GM23338 (cell line): ENCODE measurements around the gene IRF6. TPM values are rescaled to one million over a fixed set of nuclear protein-coding genes. Genes with fewer than 3 reads are reported as not detected.

Experiments
- ATAC-seq: fragments of 200-7000 bp; cut with Tn5 transposase; 3 replicates; pipeline ENCODE4 v1.9.1; 2020
- DNase-seq: peaks from one replicate; pipeline ENCODE4 v3.0.0-alpha.2; 2015; ENCODE audit warnings: low spot score
- H2AFZ ChIP-seq: fragments of 200-600 bp; sonication (generic); 2 replicates; pipeline ENCODE4 v1.8.0; 2016; ENCODE audit warnings: antibody characterized with exemption, mild to moderate bottlenecking, moderate library complexity
- H3F3A ChIP-seq: fragments of 200-600 bp; sonication (generic); replicated peaks from 2 replicates; pipeline ENCODE4 v1.8.0; 2017; ENCODE audit warnings: antibody characterized with exemption, mixed run types, low read depth
- H3K27ac ChIP-seq: fragments of 200-600 bp; sonication (generic); 2 replicates; pipeline ENCODE4 v1.6.1; 2016; ENCODE audit warnings: low read depth
- H3K27me3 ChIP-seq: fragments of 200-600 bp; sonication (generic); 2 replicates; pipeline ENCODE4 v1.8.0; 2016; ENCODE audit warnings: mild to moderate bottlenecking, mixed run types, moderate library complexity; ENCODE audit not compliant: insufficient read depth
- H3K36me3 ChIP-seq: fragments of 200-600 bp; sonication (generic); 2 replicates; pipeline ENCODE4 v1.8.0; 2016; ENCODE audit warnings: mild to moderate bottlenecking; ENCODE audit not compliant: insufficient read depth
- H3K4me1 ChIP-seq: fragments of 200-600 bp; sonication (generic); 2 replicates; pipeline ENCODE4 v1.8.0; 2016; ENCODE audit warnings: mild to moderate bottlenecking, moderate library complexity; ENCODE audit not compliant: insufficient read depth
- H3K4me2 ChIP-seq: fragments of 200-600 bp; sonication (generic); 2 replicates; pipeline ENCODE4 v1.7.1; 2017; ENCODE audit warnings: mixed run types
- H3K4me3 ChIP-seq: fragments of 200-600 bp; sonication (generic); 2 replicates; pipeline ENCODE4 v1.6.1; 2016; ENCODE audit warnings: mixed run types
- H3K79me2 ChIP-seq: fragments of 200-600 bp; sonication (generic); replicated peaks from 2 replicates; pipeline ENCODE4 v1.8.0; 2017; ENCODE audit warnings: mild to moderate bottlenecking; ENCODE audit not compliant: insufficient read depth
- H3K9me2 ChIP-seq: fragments of 200-600 bp; sonication (generic); 2 replicates; pipeline ENCODE4 v1.8.0; 2017; ENCODE audit not compliant: insufficient read depth
- H4K20me1 ChIP-seq: fragments of 200-600 bp; sonication (generic); replicated peaks from 2 replicates; pipeline ENCODE4 v1.8.0; 2017; ENCODE audit warnings: mild to moderate bottlenecking; ENCODE audit not compliant: insufficient read depth
- H3K27ac Mint-ChIP-seq: 2 replicates; pipeline ENCODE4 v1.8.0; 2020; ENCODE audit warnings: inconsistent platforms, mild to moderate bottlenecking, moderate library complexity, mixed read lengths
- H3K27me3 Mint-ChIP-seq: 3 replicates; pipeline ENCODE4 v1.8.0; 2022; ENCODE audit warnings: low read depth, mild to moderate bottlenecking, moderate library complexity, mixed read lengths, inconsistent platforms; ENCODE audit not compliant: insufficient read depth, poor library complexity
- H3K36me3 Mint-ChIP-seq: 3 replicates; pipeline ENCODE4 v1.8.0; 2021; ENCODE audit warnings: low read depth, mild to moderate bottlenecking, inconsistent platforms, moderate library complexity, mixed read lengths
- H3K4me1 Mint-ChIP-seq: 3 replicates; pipeline ENCODE4 v1.8.0; 2020; ENCODE audit warnings: mild to moderate bottlenecking, inconsistent platforms, mixed read lengths
- H3K4me3 Mint-ChIP-seq: 3 replicates; pipeline ENCODE4 v1.8.0; 2021; ENCODE audit warnings: moderate library complexity, mild to moderate bottlenecking, inconsistent platforms, mixed read lengths
- H3K9me3 Mint-ChIP-seq: 3 replicates; pipeline ENCODE4 v1.8.0; 2020; ENCODE audit warnings: moderate library complexity, mild to moderate bottlenecking, inconsistent platforms, mixed read lengths
- CREB1 ChIP-seq: fragments of 250-450 bp; sonication (Bioruptor Pico); IDR thresholded peaks from 2 replicates; pipeline ENCODE4 v1.5.0; 2020; ENCODE audit warnings: low read depth, mild to moderate bottlenecking, moderate library complexity
- EZH2 ChIP-seq: fragments of 200-600 bp; sonication (generic); IDR thresholded peaks from one replicate; pipeline ENCODE4 v1.8.0; 2017; ENCODE audit warnings: antibody characterized with exemption, mild to moderate bottlenecking, low read depth; ENCODE audit not compliant: unreplicated experiment
- EZH2phosphoT487 ChIP-seq: fragments of 200-600 bp; sonication (generic); IDR thresholded peaks from one replicate; pipeline ENCODE4 v1.8.1; 2018; ENCODE audit warnings: antibody characterized with exemption; ENCODE audit not compliant: unreplicated experiment
- JUNB ChIP-seq: IDR thresholded peaks from one replicate; pipeline ENCODE4 v1.6.1; 2016; ENCODE audit warnings: antibody characterized with exemption; ENCODE audit not compliant: unreplicated experiment
- NANOG ChIP-seq: IDR thresholded peaks from 2 replicates; pipeline ENCODE4 v1.6.1; 2016; ENCODE audit warnings: antibody characterized with exemption, borderline replicate concordance
- POLR2AphosphoS5 ChIP-seq: IDR thresholded peaks from 2 replicates; pipeline ENCODE4 v1.6.1; 2016; ENCODE audit warnings: antibody characterized with exemption, low read depth
- STAT1 ChIP-seq: IDR thresholded peaks from one replicate; pipeline ENCODE4 v1.6.1; 2016; ENCODE audit warnings: antibody characterized with exemption; ENCODE audit not compliant: unreplicated experiment
- ZNF114 ChIP-seq: fragments of 250-450 bp; sonication (Bioruptor Pico); IDR thresholded peaks from 2 replicates; pipeline ENCODE4 v1.5.0; 2020; ENCODE audit warnings: mild to moderate bottlenecking, moderate library complexity
- ZNF331 ChIP-seq: fragments of 250-450 bp; sonication (Bioruptor Pico); IDR thresholded peaks from 2 replicates; pipeline ENCODE4 v1.5.0; 2020; ENCODE audit warnings: low read depth, mild to moderate bottlenecking, moderate library complexity
- polyA plus RNA-seq: library from polyadenylated mRNA; unstranded; fragments of >200 nt; fragmentation: Nextera tagmentation; extraction: Ambion mirVana; gene quantifications from 2 replicates; pipeline ENCODE4 v1.2.1, GENCODE V29; 2016
- total RNA-seq: library from RNA; depleted of rRNA; stranded (reverse); fragments of >200 nt; shearing (Covaris generic); gene quantifications from 2 replicates; pipeline ENCODE4 v1.2.3, GENCODE V29; 2014
- TF ChIP-seq, protein P1 (sequence below): fragments of 250-450 bp; sonication (Bioruptor Pico); IDR thresholded peaks from 2 replicates; pipeline ENCODE4 v1.5.0; 2020; ENCODE audit warnings: mild to moderate bottlenecking, moderate library complexity
- TF ChIP-seq, protein P2 (sequence below): IDR thresholded peaks from one replicate; pipeline ENCODE4 v1.6.1; 2018; ENCODE audit warnings: antibody characterized with exemption; ENCODE audit not compliant: unreplicated experiment
- TF ChIP-seq, protein P3 (sequence below), 2 experiments: fragments of 200-600 bp in 1 of 2; sonication (generic) in 1 of 2; conservative IDR thresholded peaks; 2 replicates each; pipeline versions ENCODE4 v1.5.1 to v1.6.1; 2016 to 2017; ENCODE audit warnings: antibody characterized with exemption in 2 of 2, low read depth in 2 of 2, mild to moderate bottlenecking in 2 of 2, moderate library complexity in 1 of 2
- TF ChIP-seq, protein P4 (sequence below): IDR thresholded peaks from 2 replicates; pipeline ENCODE4 v1.6.1; 2016; ENCODE audit warnings: antibody characterized with exemption

The IRF6 gene
- total and polyA plus RNA-seq, 2 experiments from 2014 or later: 4.6 to 11.7 TPM

DNA sequence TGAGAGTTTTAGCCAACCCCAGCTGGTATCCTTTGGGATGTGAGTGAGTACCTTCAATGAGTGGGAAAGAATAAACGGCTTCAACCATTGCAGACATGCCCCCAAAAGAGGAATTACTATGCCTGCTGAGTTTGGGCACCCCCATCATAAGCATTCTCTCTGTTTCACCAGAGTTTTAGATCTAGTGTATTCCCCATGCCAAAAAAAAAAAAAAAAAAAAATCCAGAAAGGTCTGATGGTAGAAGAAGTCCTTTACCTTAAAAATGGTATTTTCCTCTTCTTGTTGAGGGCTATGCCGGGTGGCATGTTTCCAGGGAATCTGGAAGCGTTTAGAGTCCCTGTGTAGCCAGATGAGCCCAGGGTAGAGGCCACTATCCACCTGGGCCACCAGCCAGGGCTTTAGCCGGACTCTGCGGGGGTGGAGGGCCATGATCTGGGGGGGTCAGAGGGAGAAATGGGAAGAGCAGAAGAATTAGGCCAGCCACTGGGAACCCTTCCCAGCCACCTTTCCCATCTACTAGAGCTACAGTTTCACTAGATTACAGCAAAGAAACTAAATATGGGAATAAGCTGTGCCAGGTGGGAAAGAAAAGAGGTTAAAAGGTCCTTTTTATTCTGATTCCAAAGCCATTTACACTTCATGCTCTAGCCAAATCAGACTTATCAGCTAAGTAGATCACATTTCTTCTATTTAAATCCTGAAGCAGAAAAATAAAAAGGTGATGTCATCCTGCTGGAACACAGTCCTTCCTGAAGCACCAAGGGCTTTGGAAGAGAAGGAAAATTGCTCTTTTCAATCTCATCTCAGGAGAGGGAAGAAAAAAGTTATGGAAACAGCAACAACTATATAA, 4.7 kb downstream of the IRF6 start:
- TF ChIP-seq, protein P1, sequence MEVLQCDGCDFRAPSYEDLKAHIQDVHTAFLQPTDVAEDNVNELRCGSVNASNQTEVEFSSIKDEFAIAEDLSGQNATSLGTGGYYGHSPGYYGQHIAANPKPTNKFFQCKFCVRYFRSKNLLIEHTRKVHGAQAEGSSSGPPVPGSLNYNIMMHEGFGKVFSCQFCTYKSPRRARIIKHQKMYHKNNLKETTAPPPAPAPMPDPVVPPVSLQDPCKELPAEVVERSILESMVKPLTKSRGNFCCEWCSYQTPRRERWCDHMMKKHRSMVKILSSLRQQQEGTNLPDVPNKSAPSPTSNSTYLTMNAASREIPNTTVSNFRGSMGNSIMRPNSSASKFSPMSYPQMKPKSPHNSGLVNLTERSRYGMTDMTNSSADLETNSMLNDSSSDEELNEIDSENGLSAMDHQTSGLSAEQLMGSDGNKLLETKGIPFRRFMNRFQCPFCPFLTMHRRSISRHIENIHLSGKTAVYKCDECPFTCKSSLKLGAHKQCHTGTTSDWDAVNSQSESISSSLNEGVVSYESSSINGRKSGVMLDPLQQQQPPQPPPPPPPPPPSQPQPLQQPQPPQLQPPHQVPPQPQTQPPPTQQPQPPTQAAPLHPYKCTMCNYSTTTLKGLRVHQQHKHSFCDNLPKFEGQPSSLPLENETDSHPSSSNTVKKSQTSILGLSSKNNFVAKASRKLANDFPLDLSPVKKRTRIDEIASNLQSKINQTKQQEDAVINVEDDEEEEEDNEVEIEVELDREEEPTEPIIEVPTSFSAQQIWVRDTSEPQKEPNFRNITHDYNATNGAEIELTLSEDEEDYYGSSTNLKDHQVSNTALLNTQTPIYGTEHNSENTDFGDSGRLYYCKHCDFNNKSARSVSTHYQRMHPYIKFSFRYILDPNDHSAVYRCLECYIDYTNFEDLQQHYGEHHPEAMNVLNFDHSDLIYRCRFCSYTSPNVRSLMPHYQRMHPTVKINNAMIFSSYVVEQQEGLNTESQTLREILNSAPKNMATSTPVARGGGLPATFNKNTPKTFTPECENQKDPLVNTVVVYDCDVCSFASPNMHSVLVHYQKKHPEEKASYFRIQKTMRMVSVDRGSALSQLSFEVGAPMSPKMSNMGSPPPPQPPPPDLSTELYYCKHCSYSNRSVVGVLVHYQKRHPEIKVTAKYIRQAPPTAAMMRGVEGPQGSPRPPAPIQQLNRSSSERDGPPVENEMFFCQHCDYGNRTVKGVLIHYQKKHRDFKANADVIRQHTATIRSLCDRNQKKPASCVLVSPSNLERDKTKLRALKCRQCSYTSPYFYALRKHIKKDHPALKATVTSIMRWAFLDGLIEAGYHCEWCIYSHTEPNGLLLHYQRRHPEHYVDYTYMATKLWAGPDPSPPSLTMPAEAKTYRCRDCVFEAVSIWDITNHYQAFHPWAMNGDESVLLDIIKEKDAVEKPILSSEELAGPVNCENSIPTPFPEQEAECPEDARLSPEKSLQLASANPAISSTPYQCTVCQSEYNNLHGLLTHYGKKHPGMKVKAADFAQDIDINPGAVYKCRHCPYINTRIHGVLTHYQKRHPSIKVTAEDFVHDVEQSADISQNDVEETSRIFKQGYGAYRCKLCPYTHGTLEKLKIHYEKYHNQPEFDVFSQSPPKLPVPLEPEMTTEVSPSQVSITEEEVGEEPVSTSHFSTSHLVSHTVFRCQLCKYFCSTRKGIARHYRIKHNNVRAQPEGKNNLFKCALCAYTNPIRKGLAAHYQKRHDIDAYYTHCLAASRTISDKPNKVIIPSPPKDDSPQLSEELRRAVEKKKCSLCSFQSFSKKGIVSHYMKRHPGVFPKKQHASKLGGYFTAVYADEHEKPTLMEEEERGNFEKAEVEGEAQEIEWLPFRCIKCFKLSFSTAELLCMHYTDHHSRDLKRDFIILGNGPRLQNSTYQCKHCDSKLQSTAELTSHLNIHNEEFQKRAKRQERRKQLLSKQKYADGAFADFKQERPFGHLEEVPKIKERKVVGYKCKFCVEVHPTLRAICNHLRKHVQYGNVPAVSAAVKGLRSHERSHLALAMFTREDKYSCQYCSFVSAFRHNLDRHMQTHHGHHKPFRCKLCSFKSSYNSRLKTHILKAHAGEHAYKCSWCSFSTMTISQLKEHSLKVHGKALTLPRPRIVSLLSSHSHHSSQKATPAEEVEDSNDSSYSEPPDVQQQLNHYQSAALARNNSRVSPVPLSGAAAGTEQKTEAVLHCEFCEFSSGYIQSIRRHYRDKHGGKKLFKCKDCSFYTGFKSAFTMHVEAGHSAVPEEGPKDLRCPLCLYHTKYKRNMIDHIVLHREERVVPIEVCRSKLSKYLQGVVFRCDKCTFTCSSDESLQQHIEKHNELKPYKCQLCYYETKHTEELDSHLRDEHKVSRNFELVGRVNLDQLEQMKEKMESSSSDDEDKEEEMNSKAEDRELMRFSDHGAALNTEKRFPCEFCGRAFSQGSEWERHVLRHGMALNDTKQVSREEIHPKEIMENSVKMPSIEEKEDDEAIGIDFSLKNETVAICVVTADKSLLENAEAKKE (CRISPR knock-in tag): no peak
- TF ChIP-seq EZH2phosphoT487 (no peak), POLR2AphosphoS5 (no peak), JUNB (no peak), CREB1 (CRISPR knock-in tag) (no peak), STAT1 (no peak), NANOG (no peak), EZH2 (no peak), ZNF114 (CRISPR knock-in tag) (no peak), ZNF331 (CRISPR knock-in tag) (no peak)
- TF ChIP-seq, protein P2, sequence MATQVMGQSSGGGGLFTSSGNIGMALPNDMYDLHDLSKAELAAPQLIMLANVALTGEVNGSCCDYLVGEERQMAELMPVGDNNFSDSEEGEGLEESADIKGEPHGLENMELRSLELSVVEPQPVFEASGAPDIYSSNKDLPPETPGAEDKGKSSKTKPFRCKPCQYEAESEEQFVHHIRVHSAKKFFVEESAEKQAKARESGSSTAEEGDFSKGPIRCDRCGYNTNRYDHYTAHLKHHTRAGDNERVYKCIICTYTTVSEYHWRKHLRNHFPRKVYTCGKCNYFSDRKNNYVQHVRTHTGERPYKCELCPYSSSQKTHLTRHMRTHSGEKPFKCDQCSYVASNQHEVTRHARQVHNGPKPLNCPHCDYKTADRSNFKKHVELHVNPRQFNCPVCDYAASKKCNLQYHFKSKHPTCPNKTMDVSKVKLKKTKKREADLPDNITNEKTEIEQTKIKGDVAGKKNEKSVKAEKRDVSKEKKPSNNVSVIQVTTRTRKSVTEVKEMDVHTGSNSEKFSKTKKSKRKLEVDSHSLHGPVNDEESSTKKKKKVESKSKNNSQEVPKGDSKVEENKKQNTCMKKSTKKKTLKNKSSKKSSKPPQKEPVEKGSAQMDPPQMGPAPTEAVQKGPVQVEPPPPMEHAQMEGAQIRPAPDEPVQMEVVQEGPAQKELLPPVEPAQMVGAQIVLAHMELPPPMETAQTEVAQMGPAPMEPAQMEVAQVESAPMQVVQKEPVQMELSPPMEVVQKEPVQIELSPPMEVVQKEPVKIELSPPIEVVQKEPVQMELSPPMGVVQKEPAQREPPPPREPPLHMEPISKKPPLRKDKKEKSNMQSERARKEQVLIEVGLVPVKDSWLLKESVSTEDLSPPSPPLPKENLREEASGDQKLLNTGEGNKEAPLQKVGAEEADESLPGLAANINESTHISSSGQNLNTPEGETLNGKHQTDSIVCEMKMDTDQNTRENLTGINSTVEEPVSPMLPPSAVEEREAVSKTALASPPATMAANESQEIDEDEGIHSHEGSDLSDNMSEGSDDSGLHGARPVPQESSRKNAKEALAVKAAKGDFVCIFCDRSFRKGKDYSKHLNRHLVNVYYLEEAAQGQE: no peak
- TF ChIP-seq, protein P3, sequence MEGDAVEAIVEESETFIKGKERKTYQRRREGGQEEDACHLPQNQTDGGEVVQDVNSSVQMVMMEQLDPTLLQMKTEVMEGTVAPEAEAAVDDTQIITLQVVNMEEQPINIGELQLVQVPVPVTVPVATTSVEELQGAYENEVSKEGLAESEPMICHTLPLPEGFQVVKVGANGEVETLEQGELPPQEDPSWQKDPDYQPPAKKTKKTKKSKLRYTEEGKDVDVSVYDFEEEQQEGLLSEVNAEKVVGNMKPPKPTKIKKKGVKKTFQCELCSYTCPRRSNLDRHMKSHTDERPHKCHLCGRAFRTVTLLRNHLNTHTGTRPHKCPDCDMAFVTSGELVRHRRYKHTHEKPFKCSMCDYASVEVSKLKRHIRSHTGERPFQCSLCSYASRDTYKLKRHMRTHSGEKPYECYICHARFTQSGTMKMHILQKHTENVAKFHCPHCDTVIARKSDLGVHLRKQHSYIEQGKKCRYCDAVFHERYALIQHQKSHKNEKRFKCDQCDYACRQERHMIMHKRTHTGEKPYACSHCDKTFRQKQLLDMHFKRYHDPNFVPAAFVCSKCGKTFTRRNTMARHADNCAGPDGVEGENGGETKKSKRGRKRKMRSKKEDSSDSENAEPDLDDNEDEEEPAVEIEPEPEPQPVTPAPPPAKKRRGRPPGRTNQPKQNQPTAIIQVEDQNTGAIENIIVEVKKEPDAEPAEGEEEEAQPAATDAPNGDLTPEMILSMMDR (conservative IDR thresholded peaks at IDR 0.05; ENCODE audit: low read depth in 2 of 2): no peak
- TF ChIP-seq, protein P4, sequence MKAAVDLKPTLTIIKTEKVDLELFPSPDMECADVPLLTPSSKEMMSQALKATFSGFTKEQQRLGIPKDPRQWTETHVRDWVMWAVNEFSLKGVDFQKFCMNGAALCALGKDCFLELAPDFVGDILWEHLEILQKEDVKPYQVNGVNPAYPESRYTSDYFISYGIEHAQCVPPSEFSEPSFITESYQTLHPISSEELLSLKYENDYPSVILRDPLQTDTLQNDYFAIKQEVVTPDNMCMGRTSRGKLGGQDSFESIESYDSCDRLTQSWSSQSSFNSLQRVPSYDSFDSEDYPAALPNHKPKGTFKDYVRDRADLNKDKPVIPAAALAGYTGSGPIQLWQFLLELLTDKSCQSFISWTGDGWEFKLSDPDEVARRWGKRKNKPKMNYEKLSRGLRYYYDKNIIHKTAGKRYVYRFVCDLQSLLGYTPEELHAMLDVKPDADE: no peak
- Histone ChIP-seq H3K79me2 (peaks cover 11% of the 10 kb centered on the region), H3K27me3 (no peaks in the 10 kb centered on the region), H4K20me1 (no peaks in the 10 kb centered on the region; the same call in none of the 2 replicates), H3K4me2 (no peak overlapping the region), H3K36me3 (no peaks in the 10 kb centered on the region), H3F3A (no peaks in the 10 kb centered on the region), H3K27ac (no peak overlapping the region), H3K4me3 (no peak overlapping the region), H2AFZ (no peak overlapping the region), H3K4me1 (peaks cover 5% of the 10 kb centered on the region; the same call in 1 of the 2 replicates), H3K9me2 (no peaks in the 10 kb centered on the region)
- DNase-seq: no peak
- Mint-ChIP-seq H3K9me3 (no peaks in the 10 kb centered on the region), H3K4me3 (no peak overlapping the region), H3K4me1 (peaks cover 18% of the 10 kb centered on the region), H3K27me3 (peaks cover 2% of the 10 kb centered on the region), H3K27ac (no peak overlapping the region), H3K36me3 (no peaks in the 10 kb centered on the region)
- no peak for ATAC-seq
